ENCODE measurements around the gene SEZ6L. TPM values are rescaled to one million over a fixed set of nuclear protein-coding genes. Genes with fewer than 3 reads are reported as not detected.

Gene SEZ6L
- polyA plus RNA-seq, 2 of the 4 experiments (the other 2 are of a cell fraction): not detected

DNA sequence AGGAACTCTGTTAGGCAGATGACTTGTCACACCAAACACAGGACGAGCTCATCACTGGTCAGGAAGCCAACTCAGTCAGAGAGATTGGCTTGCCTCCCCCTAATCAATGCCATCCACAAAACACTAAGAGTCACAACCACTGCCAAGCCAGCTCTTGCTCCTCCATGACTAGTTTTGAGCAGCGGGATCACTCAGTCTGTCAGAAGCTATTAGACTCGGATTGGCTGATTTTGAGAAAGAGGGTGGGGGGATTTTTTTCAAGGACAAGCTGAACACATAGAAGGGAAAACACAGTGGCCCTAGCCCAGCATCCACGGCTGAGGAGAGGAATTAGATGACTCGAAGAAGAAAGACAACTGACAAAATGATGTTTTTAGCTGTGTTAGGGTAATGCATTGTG lies 55.9 kb downstream of the SEZ6L start:
- WGBS (ENCODE audit: missing lambda C conversion rate): 0% methylated on average over 5 of the region's 5 CpGs
- FAIRE-seq: no peak

DNA sequence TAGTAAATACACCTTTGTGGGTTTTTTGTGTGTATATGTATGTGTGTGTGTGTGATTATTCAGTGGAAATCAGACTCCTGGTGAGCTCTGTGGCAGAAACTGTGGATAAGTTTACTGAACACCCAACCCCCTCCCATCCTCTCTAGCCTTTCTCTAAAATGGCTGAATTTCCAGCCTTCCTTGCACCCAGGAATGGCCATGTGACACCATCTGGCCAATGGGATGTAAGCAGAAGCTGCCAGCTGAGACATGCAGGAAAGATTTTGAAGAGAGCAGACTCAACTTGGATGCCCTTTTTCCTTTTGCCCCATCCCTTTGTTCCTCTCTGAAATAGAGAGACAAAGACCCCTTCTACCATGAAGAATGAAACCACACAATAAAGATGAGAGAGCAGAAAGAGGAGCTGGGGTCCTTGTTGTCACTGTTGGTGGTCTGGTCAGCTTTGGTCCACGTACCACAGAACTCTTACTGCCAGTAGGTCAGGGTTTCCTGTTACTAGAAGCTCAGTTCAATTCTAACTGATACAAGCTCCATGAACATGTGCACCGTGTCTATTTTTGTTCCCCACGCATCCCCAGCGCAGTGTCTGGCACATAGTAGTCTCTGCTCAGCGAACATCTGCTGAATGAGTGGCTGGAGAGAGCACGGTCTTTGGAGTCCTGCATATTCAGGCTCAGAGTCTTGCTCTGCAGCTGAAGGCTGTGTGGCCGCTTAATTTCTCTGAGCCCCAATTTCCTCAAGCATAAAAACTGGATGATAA lies 57.5 kb downstream of the SEZ6L start:
- no peak for TF ChIP-seq RAD21 (conservative IDR thresholded peaks at IDR 0.05 in 1 of 2, IDR thresholded peaks at IDR 0.05 in 1 of 2)
- no peak for TF ChIP-seq HEYL (CRISPR knock-in tag; IDR thresholded peaks at IDR 0.05)
- TF ChIP-seq, protein P1, sequence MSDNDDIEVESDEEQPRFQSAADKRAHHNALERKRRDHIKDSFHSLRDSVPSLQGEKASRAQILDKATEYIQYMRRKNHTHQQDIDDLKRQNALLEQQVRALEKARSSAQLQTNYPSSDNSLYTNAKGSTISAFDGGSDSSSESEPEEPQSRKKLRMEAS (IDR thresholded peaks at IDR 0.05): no peak
- TF ChIP-seq, protein P2, sequence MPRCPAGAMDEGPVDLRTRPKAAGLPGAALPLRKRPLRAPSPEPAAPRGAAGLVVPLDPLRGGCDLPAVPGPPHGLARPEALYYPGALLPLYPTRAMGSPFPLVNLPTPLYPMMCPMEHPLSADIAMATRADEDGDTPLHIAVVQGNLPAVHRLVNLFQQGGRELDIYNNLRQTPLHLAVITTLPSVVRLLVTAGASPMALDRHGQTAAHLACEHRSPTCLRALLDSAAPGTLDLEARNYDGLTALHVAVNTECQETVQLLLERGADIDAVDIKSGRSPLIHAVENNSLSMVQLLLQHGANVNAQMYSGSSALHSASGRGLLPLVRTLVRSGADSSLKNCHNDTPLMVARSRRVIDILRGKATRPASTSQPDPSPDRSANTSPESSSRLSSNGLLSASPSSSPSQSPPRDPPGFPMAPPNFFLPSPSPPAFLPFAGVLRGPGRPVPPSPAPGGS (IDR thresholded peaks at IDR 0.05): no peak
- TF ChIP-seq, protein P3, sequence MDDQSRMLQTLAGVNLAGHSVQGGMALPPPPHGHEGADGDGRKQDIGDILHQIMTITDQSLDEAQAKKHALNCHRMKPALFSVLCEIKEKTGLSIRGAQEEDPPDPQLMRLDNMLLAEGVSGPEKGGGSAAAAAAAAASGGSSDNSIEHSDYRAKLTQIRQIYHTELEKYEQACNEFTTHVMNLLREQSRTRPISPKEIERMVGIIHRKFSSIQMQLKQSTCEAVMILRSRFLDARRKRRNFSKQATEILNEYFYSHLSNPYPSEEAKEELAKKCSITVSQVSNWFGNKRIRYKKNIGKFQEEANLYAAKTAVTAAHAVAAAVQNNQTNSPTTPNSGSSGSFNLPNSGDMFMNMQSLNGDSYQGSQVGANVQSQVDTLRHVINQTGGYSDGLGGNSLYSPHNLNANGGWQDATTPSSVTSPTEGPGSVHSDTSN (IDR thresholded peaks at IDR 0.05): no peak
- TF ChIP-seq NR3C1 (IDR thresholded peaks at IDR 0.05): no peak
- TF ChIP-seq, protein P4, sequence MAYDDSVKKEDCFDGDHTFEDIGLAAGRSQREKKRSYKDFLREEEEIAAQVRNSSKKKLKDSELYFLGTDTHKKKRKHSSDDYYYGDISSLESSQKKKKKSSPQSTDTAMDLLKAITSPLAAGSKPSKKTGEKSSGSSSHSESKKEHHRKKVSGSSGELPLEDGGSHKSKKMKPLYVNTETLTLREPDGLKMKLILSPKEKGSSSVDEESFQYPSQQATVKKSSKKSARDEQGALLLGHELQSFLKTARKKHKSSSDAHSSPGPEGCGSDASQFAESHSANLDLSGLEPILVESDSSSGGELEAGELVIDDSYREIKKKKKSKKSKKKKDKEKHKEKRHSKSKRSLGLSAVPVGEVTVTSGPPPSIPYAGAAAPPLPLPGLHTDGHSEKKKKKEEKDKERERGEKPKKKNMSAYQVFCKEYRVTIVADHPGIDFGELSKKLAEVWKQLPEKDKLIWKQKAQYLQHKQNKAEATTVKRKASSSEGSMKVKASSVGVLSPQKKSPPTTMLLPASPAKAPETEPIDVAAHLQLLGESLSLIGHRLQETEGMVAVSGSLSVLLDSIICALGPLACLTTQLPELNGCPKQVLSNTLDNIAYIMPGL (CRISPR knock-in tag; IDR thresholded peaks at IDR 0.05; ENCODE audit: borderline replicate concordance): no peak
- TF ChIP-seq FOXS1 (CRISPR knock-in tag; IDR thresholded peaks at IDR 0.05): no peak
- ATAC-seq (no peak), DNase-seq (ENCODE audit: low read depth in 1 of 2, low spot score in 1 of 2) (no peak), FAIRE-seq (no peak)
- H3K27ac ChIP-seq: no peak overlapping the region
- H3K9me3 ChIP-seq: no peaks in the 10 kb centered on the region
- no peak overlapping the region for H3K4me2 ChIP-seq
- CTCF ChIA-PET: no interaction called here
- 0% methylated on average over 7 of the region's 7 CpGs for WGBS (ENCODE audit: missing lambda C conversion rate)
- H3K4me1 ChIP-seq: no peaks in the 10 kb centered on the region
- POLR2A ChIA-PET: no interaction called here
- H3K4me3 ChIP-seq: no peak overlapping the region

More for the DNA sequence above, 55.9 kb downstream of the SEZ6L start:
- Histone ChIP-seq H3K4me2 (no peak overlapping the region), H3K9me3 (no peaks in the 10 kb centered on the region), H3K27ac (no peak overlapping the region), H3K4me1 (no peaks in the 10 kb centered on the region), H3K4me3 (no peak overlapping the region)
- no peak for DNase-seq (ENCODE audit: low read depth in 1 of 2, low spot score in 1 of 2)
- ChIA-PET POLR2A (no interaction called here), CTCF (no interaction called here)
- TF ChIP-seq, protein P5, sequence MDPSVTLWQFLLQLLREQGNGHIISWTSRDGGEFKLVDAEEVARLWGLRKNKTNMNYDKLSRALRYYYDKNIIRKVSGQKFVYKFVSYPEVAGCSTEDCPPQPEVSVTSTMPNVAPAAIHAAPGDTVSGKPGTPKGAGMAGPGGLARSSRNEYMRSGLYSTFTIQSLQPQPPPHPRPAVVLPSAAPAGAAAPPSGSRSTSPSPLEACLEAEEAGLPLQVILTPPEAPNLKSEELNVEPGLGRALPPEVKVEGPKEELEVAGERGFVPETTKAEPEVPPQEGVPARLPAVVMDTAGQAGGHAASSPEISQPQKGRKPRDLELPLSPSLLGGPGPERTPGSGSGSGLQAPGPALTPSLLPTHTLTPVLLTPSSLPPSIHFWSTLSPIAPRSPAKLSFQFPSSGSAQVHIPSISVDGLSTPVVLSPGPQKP (IDR thresholded peaks at IDR 0.05; ENCODE audit: low read depth, low read length): no peak
- TF ChIP-seq, protein P6, sequence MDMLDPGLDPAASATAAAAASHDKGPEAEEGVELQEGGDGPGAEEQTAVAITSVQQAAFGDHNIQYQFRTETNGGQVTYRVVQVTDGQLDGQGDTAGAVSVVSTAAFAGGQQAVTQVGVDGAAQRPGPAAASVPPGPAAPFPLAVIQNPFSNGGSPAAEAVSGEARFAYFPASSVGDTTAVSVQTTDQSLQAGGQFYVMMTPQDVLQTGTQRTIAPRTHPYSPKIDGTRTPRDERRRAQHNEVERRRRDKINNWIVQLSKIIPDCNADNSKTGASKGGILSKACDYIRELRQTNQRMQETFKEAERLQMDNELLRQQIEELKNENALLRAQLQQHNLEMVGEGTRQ (IDR thresholded peaks at IDR 0.05): no peak
- no peak for TF ChIP-seq POLR2AphosphoS2 (conservative IDR thresholded peaks at IDR 0.05; ENCODE audit: low read length)
- no peak for TF ChIP-seq RAD21 (conservative IDR thresholded peaks at IDR 0.05 in 1 of 2, IDR thresholded peaks at IDR 0.05 in 1 of 2)
- TF ChIP-seq HOXB13 (CRISPR knock-in tag; IDR thresholded peaks at IDR 0.05; ENCODE audit: low read depth): no peak
- TF ChIP-seq, protein P1 (IDR thresholded peaks at IDR 0.05): no peak
- no peak for TF ChIP-seq ESRRA (IDR thresholded peaks at IDR 0.05; ENCODE audit: borderline replicate concordance, low read length)
- TF ChIP-seq, protein P7, sequence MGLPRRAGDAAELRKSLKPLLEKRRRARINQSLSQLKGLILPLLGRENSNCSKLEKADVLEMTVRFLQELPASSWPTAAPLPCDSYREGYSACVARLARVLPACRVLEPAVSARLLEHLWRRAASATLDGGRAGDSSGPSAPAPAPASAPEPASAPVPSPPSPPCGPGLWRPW (IDR thresholded peaks at IDR 0.05): no peak
- no peak for TF ChIP-seq TP53 (CRISPR knock-in tag; IDR thresholded peaks at IDR 0.05)
- no peak for TF ChIP-seq CEBPB (IDR thresholded peaks at IDR 0.05)
- no peak for TF ChIP-seq EP300 (IDR thresholded peaks at IDR 0.05)
- TF ChIP-seq, protein P8, sequence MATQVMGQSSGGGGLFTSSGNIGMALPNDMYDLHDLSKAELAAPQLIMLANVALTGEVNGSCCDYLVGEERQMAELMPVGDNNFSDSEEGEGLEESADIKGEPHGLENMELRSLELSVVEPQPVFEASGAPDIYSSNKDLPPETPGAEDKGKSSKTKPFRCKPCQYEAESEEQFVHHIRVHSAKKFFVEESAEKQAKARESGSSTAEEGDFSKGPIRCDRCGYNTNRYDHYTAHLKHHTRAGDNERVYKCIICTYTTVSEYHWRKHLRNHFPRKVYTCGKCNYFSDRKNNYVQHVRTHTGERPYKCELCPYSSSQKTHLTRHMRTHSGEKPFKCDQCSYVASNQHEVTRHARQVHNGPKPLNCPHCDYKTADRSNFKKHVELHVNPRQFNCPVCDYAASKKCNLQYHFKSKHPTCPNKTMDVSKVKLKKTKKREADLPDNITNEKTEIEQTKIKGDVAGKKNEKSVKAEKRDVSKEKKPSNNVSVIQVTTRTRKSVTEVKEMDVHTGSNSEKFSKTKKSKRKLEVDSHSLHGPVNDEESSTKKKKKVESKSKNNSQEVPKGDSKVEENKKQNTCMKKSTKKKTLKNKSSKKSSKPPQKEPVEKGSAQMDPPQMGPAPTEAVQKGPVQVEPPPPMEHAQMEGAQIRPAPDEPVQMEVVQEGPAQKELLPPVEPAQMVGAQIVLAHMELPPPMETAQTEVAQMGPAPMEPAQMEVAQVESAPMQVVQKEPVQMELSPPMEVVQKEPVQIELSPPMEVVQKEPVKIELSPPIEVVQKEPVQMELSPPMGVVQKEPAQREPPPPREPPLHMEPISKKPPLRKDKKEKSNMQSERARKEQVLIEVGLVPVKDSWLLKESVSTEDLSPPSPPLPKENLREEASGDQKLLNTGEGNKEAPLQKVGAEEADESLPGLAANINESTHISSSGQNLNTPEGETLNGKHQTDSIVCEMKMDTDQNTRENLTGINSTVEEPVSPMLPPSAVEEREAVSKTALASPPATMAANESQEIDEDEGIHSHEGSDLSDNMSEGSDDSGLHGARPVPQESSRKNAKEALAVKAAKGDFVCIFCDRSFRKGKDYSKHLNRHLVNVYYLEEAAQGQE (IDR thresholded peaks at IDR 0.05): no peak
- no peak for TF ChIP-seq MYC (IDR thresholded peaks at IDR 0.05; ENCODE audit: borderline replicate concordance, low read length)
- ATAC-seq: no peak

Data from A549 (cell line).